Measurements from ENCODE around the gene FGD3. TPM values are rescaled to one million over a fixed set of nuclear protein-coding genes. Genes with fewer than 3 reads are reported as not detected.

FGD3 gene
- total and polyA plus RNA-seq, 2 of the 8 experiments (the other 6 are each of a cell fraction or from before 2014, with no cell fraction given): 1.4 to 1.9 TPM

DNA sequence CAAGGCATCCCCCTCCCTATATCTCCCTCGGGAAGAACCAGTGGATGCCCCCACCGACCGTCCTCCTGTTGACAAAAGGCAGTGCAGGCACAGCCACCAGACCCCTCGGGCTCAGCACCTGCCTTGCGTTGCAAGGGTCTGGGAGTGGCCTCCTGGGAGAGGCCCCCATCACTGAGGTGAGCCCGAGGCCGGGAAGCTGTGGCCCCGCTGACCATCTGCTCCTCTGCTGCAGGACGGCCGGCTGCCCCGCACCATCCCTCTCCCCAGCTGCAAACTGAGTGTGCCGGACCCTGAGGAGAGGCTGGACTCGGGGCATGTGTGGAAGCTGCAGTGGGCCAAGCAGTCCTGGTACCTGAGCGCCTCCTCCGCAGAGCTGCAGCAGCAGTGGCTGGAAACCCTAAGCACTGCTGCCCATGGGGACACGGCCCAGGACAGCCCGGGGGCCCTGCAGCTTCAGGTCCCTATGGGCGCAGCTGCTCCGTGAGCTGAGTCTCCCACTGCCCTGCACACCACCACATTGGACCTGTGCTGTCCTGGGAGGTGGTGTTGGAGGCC is 87.9 kb downstream of the FGD3 start:
- ChIA-PET POLR2A (ENCODE audit: partially characterized antibody) (no interaction called here), CTCF (ENCODE audit: partially characterized antibody) (interaction anchor here (0.7 to 4.9 kb wide), 8 partner anchors 10 to 80 kb away, joined by 3 to 44 read pairs (median 3); no protein-coding TSS in a partner anchor)
- no peak overlapping the region for H4K5ac ChIP-seq (ENCODE audit: insufficient read length, low read depth, low read length)
- H3K79me2 ChIP-seq (ENCODE audit: control insufficient read depth in 1 of 2, insufficient read depth in 2 of 2, low read length in 2 of 2): no peaks in the 10 kb centered on the region
- peaks cover 0 to 9% (median under 1%) of the 10 kb centered on the region in 4 experiments; a peak in 3 of 7 replicates for H3K4me1 ChIP-seq (replicated peaks in 1 of 4; ENCODE audit: control insufficient read depth in 3 of 4, insufficient read depth in 4 of 4, low read length in 3 of 4)
- no peak overlapping the region for H3K18ac ChIP-seq (ENCODE audit: extremely low read depth, low read length)
- no peaks in the 10 kb centered on the region for H3K9me3 ChIP-seq (ENCODE audit: insufficient read depth in 2 of 2, low read depth in 1 of 2, low read length in 1 of 2)
- H4K91ac ChIP-seq (replicated peaks; ENCODE audit: insufficient read length, low read length): no peak overlapping the region
- H3K27ac ChIP-seq (ENCODE audit: low read depth, low read length): no peak overlapping the region
- H3K9ac ChIP-seq (replicated peaks in 1 of 4; ENCODE audit: extremely low read depth in 1 of 4, low read depth in 3 of 4, low read length in 3 of 4): no peak overlapping the region
- no peaks in the 10 kb centered on the region for H3K79me1 ChIP-seq (ENCODE audit: low read depth, low read length)
- no peak overlapping the region for H2AFZ ChIP-seq (ENCODE audit: low read length)
- no peak overlapping the region for H3K4me3 ChIP-seq (ENCODE audit: extremely low read depth in 1 of 4, insufficient read depth in 2 of 4, low read depth in 3 of 4, low read length in 4 of 4)
- H3K23ac ChIP-seq (ENCODE audit: insufficient read length): no peak overlapping the region
- no peak overlapping the region for H3K4ac ChIP-seq (replicated peaks; ENCODE audit: insufficient read length, low read depth, low read length)
- DNase-seq (ENCODE audit: low read depth in 1 of 2, low spot score in 2 of 2) (no peak), FAIRE-seq (no peak)
- TF ChIP-seq, protein P1, sequence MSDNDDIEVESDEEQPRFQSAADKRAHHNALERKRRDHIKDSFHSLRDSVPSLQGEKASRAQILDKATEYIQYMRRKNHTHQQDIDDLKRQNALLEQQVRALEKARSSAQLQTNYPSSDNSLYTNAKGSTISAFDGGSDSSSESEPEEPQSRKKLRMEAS (IDR thresholded peaks at IDR 0.05): no peak
- no peak for TF ChIP-seq CHD2 (IDR thresholded peaks at IDR 0.05; ENCODE audit: low read length)
- no peak for TF ChIP-seq CEBPB (IDR thresholded peaks at IDR 0.05; ENCODE audit: low read depth, low read length)
- no peak for TF ChIP-seq POLR2AphosphoS5 (IDR thresholded peaks at IDR 0.05; ENCODE audit: low read depth, low read length)
- TF ChIP-seq RAD21 (IDR thresholded peaks at IDR 0.05 in 1 of 2, conservative IDR thresholded peaks at IDR 0.05 in 1 of 2; ENCODE audit: low read depth in 2 of 2, low read length in 2 of 2): no peak
- TF ChIP-seq SP2 (IDR thresholded peaks at IDR 0.05; ENCODE audit: low read length): no peak
- no peaks in the 10 kb centered on the region for H3K27me3 ChIP-seq (replicated peaks in 1 of 4; ENCODE audit: control insufficient read depth in 3 of 4, extremely low read depth in 1 of 4, insufficient read depth in 3 of 4, low read length in 3 of 4)
- H2BK15ac ChIP-seq (ENCODE audit: low read length): no peak overlapping the region
- H2BK5ac ChIP-seq (ENCODE audit: low read depth, low read length): no peak overlapping the region; the same call in 1 of the 2 replicates
- peak overlapping the region; percentile 4; the same call in 1 of the 2 replicates for H4K8ac ChIP-seq (ENCODE audit: extremely low read depth, insufficient read depth, low read length)
- H3K14ac ChIP-seq (ENCODE audit: insufficient read length): no peak overlapping the region
- peaks cover 4% of the 10 kb centered on the region; the same call in 1 of the 2 replicates for H3K23me2 ChIP-seq (ENCODE audit: low read depth, low read length)
- no peak overlapping the region for H2BK20ac ChIP-seq (ENCODE audit: low read length)
- no peak overlapping the region for H2AK5ac ChIP-seq (ENCODE audit: low read depth, low read length)
- H2BK120ac ChIP-seq (replicated peaks; ENCODE audit: low read depth, low read length): no peak overlapping the region
- H3K56ac ChIP-seq (replicated peaks; ENCODE audit: insufficient read length, low read depth, low read length): no peak overlapping the region
- no peaks in the 10 kb centered on the region for H3K36me3 ChIP-seq (ENCODE audit: control insufficient read depth in 2 of 4, insufficient read depth in 4 of 4, low read length in 3 of 4)
- no peak overlapping the region for H3K4me2 ChIP-seq (ENCODE audit: insufficient read depth in 1 of 2, low read depth in 2 of 2, low read length in 2 of 2)
- 97% methylated on average over 16 of the region's 19 CpGs; no CpG with 5 or more reads in 1 of the 2 experiments for WGBS, 2 experiments (ENCODE audit: extremely low coverage in 1 of 2, insufficient coverage in 1 of 2, insufficient read length in 1 of 2, insufficient replicate concordance in 2 of 2, low coverage in 1 of 2, low lambda C conversion rate in 2 of 2, missing lambda C conversion rate in 1 of 2)
- no peak overlapping the region for H2BK12ac ChIP-seq (ENCODE audit: low read depth, low read length)
- peaks cover 0 to 3% of the 10 kb centered on the region in 2 experiments for H4K20me1 ChIP-seq (replicated peaks in 1 of 2; ENCODE audit: control insufficient read depth in 1 of 2, insufficient read depth in 2 of 2, low read length in 2 of 2)

All from H1 (cell line).